K562 (cell line): ENCODE data around the gene HOXD1. TPM values are rescaled to one million over a fixed set of nuclear protein-coding genes. Genes with fewer than 3 reads are reported as not detected.

Experiments used
- ATAC-seq: fragments of 200-7000 bp; cut with Tn5 transposase; 3 replicates; pipeline ENCODE4 v1.9.1; 2020; ENCODE audit warnings: moderate library complexity
- BruUV-seq: library from RNA; stranded (reverse); fragments of 400-500 nt; replicated peaks from 2 replicates; lab custom pipeline; 2021; lab: Mats Ljungman, UMichigan
- CTCF ChIA-PET: fragments of 300-600 bp; formaldehyde crosslinking; extraction: SDS; loops from one replicate; lab custom pipeline; 2021; ENCODE audit warnings: low intra/inter-chr PET ratio; lab: Yijun Ruan, JAX
- POLR2A ChIA-PET: fragments of 300-600, 350-650 bp; sonication (Branson Sonifier 250); formaldehyde crosslinking; extraction: SDS; loops from one replicate; lab custom pipeline; 2021; ENCODE audit warnings: antibody characterized with exemption, inconsistent platforms; lab: Yijun Ruan, JAX
- DNase-seq, 4 experiments: peaks; one replicate each; pipeline versions ENCODE4 v3.0.0 to v3.0.0-alpha.2; 2011 to 2018; ENCODE audit warnings: low spot score in 3 of 4, mixed read lengths in 3 of 4; ENCODE audit errors: extremely low read depth in 1 of 4
- FAIRE-seq: peaks from 2 replicates; lab custom pipeline; 2011; peaks lifted over from hg19 to GRCh38; lab: Jason Lieb, UNC
- H2AFZ ChIP-seq: 2 replicates; pipeline ENCODE4 v1.6.0; 2011; ENCODE audit warnings: low read depth, low read length, control low read depth, inconsistent platforms
- H3K27ac ChIP-seq: fragments of 200-600 bp; 3 replicates; pipeline ENCODE4 v1.8.0; 2011; ENCODE audit warnings: low read depth, mild to moderate bottlenecking, control low read depth, inconsistent platforms, low read length, moderate library complexity, mixed read lengths; ENCODE audit errors: extremely low read depth
- H3K27me3 ChIP-seq, 2 experiments: fragments of 300-600 bp in 1 of 2; 2 replicates in 1 of 2; 3 replicates in 1 of 2; pipeline versions ENCODE4 v1.6.0 to v1.8.0; 2011; ENCODE audit warnings: inconsistent platforms in 2 of 2, low read length in 2 of 2, mild to moderate bottlenecking in 1 of 2, mixed read lengths in 1 of 2, moderate library complexity in 1 of 2; ENCODE audit not compliant: control insufficient read depth in 2 of 2, insufficient read depth in 2 of 2
- H3K36me3 ChIP-seq: fragments of 300-600 bp; 3 replicates; pipeline ENCODE4 v1.8.0; 2011; ENCODE audit warnings: mild to moderate bottlenecking, low read length, inconsistent platforms; ENCODE audit not compliant: control insufficient read depth, insufficient read depth
- H3K4me1 ChIP-seq, 2 experiments: fragments of 200-600 bp in 1 of 2; replicated peaks in 1 of 2; 2 replicates in 1 of 2; 3 replicates in 1 of 2; pipeline versions ENCODE4 v1.5.1 to v1.8.0; 2011; ENCODE audit warnings: inconsistent platforms in 2 of 2, low read length in 2 of 2, mild to moderate bottlenecking in 1 of 2, mixed read lengths in 1 of 2, moderate library complexity in 1 of 2; ENCODE audit not compliant: control insufficient read depth in 2 of 2, insufficient read depth in 2 of 2
- H3K4me2 ChIP-seq: 2 replicates; pipeline ENCODE4 v1.6.1; 2011; ENCODE audit warnings: low read length, control low read depth, inconsistent platforms, mixed read lengths; ENCODE audit not compliant: insufficient read depth
- H3K4me3 ChIP-seq: fragments of 200-600 bp; sonication (generic), shearing (Covaris generic); 2 replicates; pipeline ENCODE4 v1.5.1; 2016; ENCODE audit warnings: control low read depth, inconsistent platforms
- H3K79me2 ChIP-seq: fragments of 200-600 bp; 3 replicates; pipeline ENCODE4 v1.8.0; 2011; ENCODE audit warnings: low read length, inconsistent platforms; ENCODE audit not compliant: control insufficient read depth, insufficient read depth
- H3K9ac ChIP-seq, 2 experiments: 2 replicates each; pipeline versions ENCODE4 v1.6.0 to v1.6.1; 2011; ENCODE audit warnings: low read depth in 2 of 2, low read length in 2 of 2, control low read depth in 1 of 2, inconsistent platforms in 1 of 2, mild to moderate bottlenecking in 1 of 2, mixed read lengths in 1 of 2; ENCODE audit not compliant: insufficient read depth in 1 of 2
- H3K9me1 ChIP-seq: one replicate; pipeline ENCODE4 v1.6.0; 2011; ENCODE audit warnings: inconsistent platforms, mild to moderate bottlenecking, low read length, moderate library complexity; ENCODE audit not compliant: control insufficient read depth, insufficient read depth
- H3K9me3 ChIP-seq: replicated peaks from 2 replicates; pipeline ENCODE4 v1.5.1; 2011; ENCODE audit warnings: low read depth, low read length, inconsistent platforms; ENCODE audit not compliant: control insufficient read depth, insufficient read depth
- H4K20me1 ChIP-seq: replicated peaks from 2 replicates; pipeline ENCODE4 v1.6.1; 2011; ENCODE audit warnings: low read length, inconsistent platforms, mixed read lengths; ENCODE audit not compliant: control insufficient read depth, insufficient read depth
- BACH1 ChIP-seq: fragments of 200-800 bp; sonication (Bioruptor generic); IDR thresholded peaks from 2 replicates; pipeline ENCODE4 v1.6.1; 2016; ENCODE audit warnings: missing genetic modification characterization, missing compliant biosample characterization
- HMBOX1 ChIP-seq: sonication (generic); IDR thresholded peaks from 2 replicates; pipeline ENCODE4 v1.6.1; 2016
- PHF8 ChIP-seq: fragments of 200-600 bp; sonication (generic); IDR thresholded peaks from 2 replicates; pipeline ENCODE4 v1.6.1; 2012; ENCODE audit warnings: mixed run types, mild to moderate bottlenecking, inconsistent platforms, low read length, moderate library complexity, borderline replicate concordance
- RBM17 ChIP-seq: fragments of 200-400 bp; formaldehyde crosslinking; IDR thresholded peaks from 2 replicates; pipeline ENCODE4 v1.6.1; 2017; ENCODE audit warnings: low read depth, mild to moderate bottlenecking, low read length, borderline replicate concordance
- ZKSCAN1 ChIP-seq: fragments of 150-350 bp; IDR thresholded peaks from 2 replicates; pipeline ENCODE4 v1.6.1; 2016; ENCODE audit warnings: low read depth, low read length
- ZNF280B ChIP-seq: fragments of 250-450 bp; sonication (Bioruptor Pico); IDR thresholded peaks from 2 replicates; pipeline ENCODE4 v1.5.1; 2021; ENCODE audit warnings: mild to moderate bottlenecking
- WGBS: fragments of 100-300 bp; shearing (Covaris generic); methylation state at CpG from one replicate; pipeline ENCODE4 v1.1.6; 2016; ENCODE audit warnings: low coverage, mixed read lengths; ENCODE audit not compliant: insufficient coverage; ENCODE audit errors: missing lambda C conversion rate; 5-methylcytosine and 5-hydroxymethylcytosine counted together
- in situ Hi-C: fragments of 300-500 bp; cut with MboI; formaldehyde crosslinking; loops from 4 replicates; pipeline ENCODE4 v1.15.0; 2018; ENCODE audit warnings: inconsistent platforms, mixed read lengths
- intact Hi-C: fragments of 100-400 bp; cut with micrococcal nuclease; formaldehyde crosslinking; loops from 2 replicates; pipeline ENCODE4 v1.14.2; 2022
- polyA plus RNA-seq, 8 experiments: library from polyadenylated mRNA; depleted of rRNA in 4 of 8; stranded (reverse) in 5 of 8; unstranded in 3 of 8; fragments of >200 nt; fragmentation: Nextera tagmentation in 2 of 8; fragmentation: Illumina TruSeq in 1 of 8; extraction: Ambion mirVana in 2 of 8; extraction: Trizol in 1 of 8; gene quantifications; 2 replicates each; pipeline versions ENCODE4 v1.2.1 to v1.2.3, GENCODE V29; 2011 to 2014; ENCODE audit warnings: inconsistent platforms in 1 of 8, missing spikeins in 1 of 8
- total RNA-seq, 7 experiments: library from RNA; depleted of rRNA in 6 of 7; stranded (reverse); fragments of >200 nt in 6 of 7; fragmentation: Illumina TruSeq in 2 of 7; extraction: Trizol in 2 of 7; gene quantifications; 2 replicates each; pipeline versions ENCODE4 v1.2.1 to v1.2.3, GENCODE V29; 2011 to 2021; ENCODE audit warnings: low replicate concordance in 1 of 7
- TF ChIP-seq, protein P1 (sequence below): fragments of 450-650 bp; formaldehyde crosslinking; IDR thresholded peaks from 2 replicates; pipeline ENCODE4 v1.4.0; 2020; ENCODE audit warnings: mild to moderate bottlenecking, mixed read lengths
- TF ChIP-seq, protein P2 (sequence below): sonication (generic); formaldehyde crosslinking; IDR thresholded peaks from 2 replicates; pipeline ENCODE4 v1.8.1; 2023; ENCODE audit warnings: mild to moderate bottlenecking, missing genetic modification reagents
- TF ChIP-seq, protein P3 (sequence below): fragments of 450-650 bp; formaldehyde crosslinking; IDR thresholded peaks from 2 replicates; pipeline ENCODE4 v1.4.0; 2020; ENCODE audit warnings: mild to moderate bottlenecking, moderate library complexity

The HOXD1 gene
- total and polyA plus RNA-seq, 9 of the 15 experiments (the other 6 are each of a cell fraction or from before 2014, with no cell fraction given): not detected

- POLR2A ChIA-PET: interaction anchor here (0.6 to 1.2 kb wide), 9 partner anchors 9 to 1436 kb away, joined by 3 to 4 read pairs (median 3); no protein-coding TSS in a partner anchor
- Histone ChIP-seq H3K9ac (no peak overlapping the region), H3K9me1 (no peaks in the 10 kb centered on the region), H3K4me3 (no peak overlapping the region), H3K4me1 (peaks cover 0 to 27% of the 10 kb centered on the region in 2 experiments; a peak in 3 of 5 replicates), H3K27ac (no peak overlapping the region), H3K9me3 (no peaks in the 10 kb centered on the region), H2AFZ (no peak overlapping the region), H3K36me3 (no peaks in the 10 kb centered on the region), H3K79me2 (no peaks in the 10 kb centered on the region), H4K20me1 (peaks cover 8% of the 10 kb centered on the region), H3K27me3 (peaks cover 81% of the 10 kb centered on the region in 2 experiments), H3K4me2 (no peak overlapping the region)
- BruUV-seq: no TSS peak
- 2% methylated on average over 22 of the region's 22 CpGs for WGBS
- intact Hi-C loops (no loop called here), in situ Hi-C loops (no loop called here)
- DNase-seq (no peak), FAIRE-seq (no peak), ATAC-seq (no peak)
- CTCF ChIA-PET: no interaction called here
- TF ChIP-seq PHF8: no peak
- no peak for TF ChIP-seq RBM17
- TF ChIP-seq HMBOX1: no peak
- no peak for TF ChIP-seq BACH1 (tag)
- TF ChIP-seq ZNF280B (CRISPR knock-in tag): no peak
- TF ChIP-seq, protein P1, sequence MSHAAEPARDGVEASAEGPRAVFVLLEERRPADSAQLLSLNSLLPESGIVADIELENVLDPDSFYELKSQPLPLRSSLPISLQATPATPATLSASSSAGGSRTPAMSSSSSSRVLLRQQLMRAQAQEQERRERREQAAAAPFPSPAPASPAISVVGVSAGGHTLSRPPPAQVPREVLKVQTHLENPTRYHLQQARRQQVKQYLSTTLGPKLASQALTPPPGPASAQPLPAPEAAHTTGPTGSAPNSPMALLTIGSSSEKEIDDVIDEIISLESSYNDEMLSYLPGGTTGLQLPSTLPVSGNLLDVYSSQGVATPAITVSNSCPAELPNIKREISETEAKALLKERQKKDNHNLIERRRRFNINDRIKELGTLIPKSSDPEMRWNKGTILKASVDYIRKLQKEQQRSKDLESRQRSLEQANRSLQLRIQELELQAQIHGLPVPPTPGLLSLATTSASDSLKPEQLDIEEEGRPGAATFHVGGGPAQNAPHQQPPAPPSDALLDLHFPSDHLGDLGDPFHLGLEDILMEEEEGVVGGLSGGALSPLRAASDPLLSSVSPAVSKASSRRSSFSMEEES (CRISPR knock-in tag): no peak
- TF ChIP-seq, protein P2, sequence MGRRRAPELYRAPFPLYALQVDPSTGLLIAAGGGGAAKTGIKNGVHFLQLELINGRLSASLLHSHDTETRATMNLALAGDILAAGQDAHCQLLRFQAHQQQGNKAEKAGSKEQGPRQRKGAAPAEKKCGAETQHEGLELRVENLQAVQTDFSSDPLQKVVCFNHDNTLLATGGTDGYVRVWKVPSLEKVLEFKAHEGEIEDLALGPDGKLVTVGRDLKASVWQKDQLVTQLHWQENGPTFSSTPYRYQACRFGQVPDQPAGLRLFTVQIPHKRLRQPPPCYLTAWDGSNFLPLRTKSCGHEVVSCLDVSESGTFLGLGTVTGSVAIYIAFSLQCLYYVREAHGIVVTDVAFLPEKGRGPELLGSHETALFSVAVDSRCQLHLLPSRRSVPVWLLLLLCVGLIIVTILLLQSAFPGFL: no peak
- TF ChIP-seq ZKSCAN1: no peak
- TF ChIP-seq, protein P3, sequence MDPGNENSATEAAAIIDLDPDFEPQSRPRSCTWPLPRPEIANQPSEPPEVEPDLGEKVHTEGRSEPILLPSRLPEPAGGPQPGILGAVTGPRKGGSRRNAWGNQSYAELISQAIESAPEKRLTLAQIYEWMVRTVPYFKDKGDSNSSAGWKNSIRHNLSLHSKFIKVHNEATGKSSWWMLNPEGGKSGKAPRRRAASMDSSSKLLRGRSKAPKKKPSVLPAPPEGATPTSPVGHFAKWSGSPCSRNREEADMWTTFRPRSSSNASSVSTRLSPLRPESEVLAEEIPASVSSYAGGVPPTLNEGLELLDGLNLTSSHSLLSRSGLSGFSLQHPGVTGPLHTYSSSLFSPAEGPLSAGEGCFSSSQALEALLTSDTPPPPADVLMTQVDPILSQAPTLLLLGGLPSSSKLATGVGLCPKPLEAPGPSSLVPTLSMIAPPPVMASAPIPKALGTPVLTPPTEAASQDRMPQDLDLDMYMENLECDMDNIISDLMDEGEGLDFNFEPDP: no peak
Observed at GRCh38 chr2:176161825-176162626, 26.4 kb upstream of the HOXD1 start.
